C4-2B (cell line): ENCODE results near the gene SCLY.
"Not testable (repeated sequence)": the region's sequence is repeated elsewhere in the genome, so short reads cannot be mapped to it uniquely, and the experiment has no call there.

Experiments used
- H3K27ac ChIP-seq: fragments of 450-650 bp; 2 replicates; pipeline ENCODE4 v1.5.1; 2017
- CTCF ChIP-seq: fragments of 450-650 bp; conservative IDR thresholded peaks from 2 replicates; pipeline ENCODE4 v1.5.1; 2017; ENCODE audit warnings: mild to moderate bottlenecking
- ZFX ChIP-seq: fragments of 450-650 bp; IDR thresholded peaks from 2 replicates; pipeline ENCODE4 v1.6.1; 2017

SCLY gene

GRCh38 chr2:238030422-238031155 lies 30.2 kb upstream of the SCLY start:
- TF ChIP-seq CTCF (no peak), ZFX (no peak)
- no peak overlapping the region for H3K27ac ChIP-seq

- no peak for TF ChIP-seq ZFX
- TF ChIP-seq CTCF = no peak
- H3K27ac ChIP-seq = no peak overlapping the region
Measured at GRCh38 chr2:238031751-238032150, 29.1 kb upstream of the SCLY start.

GRCh38 chr2:238032755-238033337 lies 28.0 kb upstream of the SCLY start:
- TF ChIP-seq CTCF (no peak), ZFX (no peak)
- H3K27ac ChIP-seq = no peak overlapping the region

- not testable (repeated sequence) for H3K27ac ChIP-seq
Measured at GRCh38 chr2:238033991-238034390, 26.8 kb upstream of the SCLY start.

- TF ChIP-seq CTCF (no peak), ZFX (no peak)
- no peak overlapping the region for H3K27ac ChIP-seq
Measured at GRCh38 chr2:238038203-238038602, 22.6 kb upstream of the SCLY start.

- H3K27ac ChIP-seq = no peak overlapping the region
- no peak for TF ChIP-seq CTCF
- TF ChIP-seq ZFX = no peak
Measured at GRCh38 chr2:238039151-238039550, 21.6 kb upstream of the SCLY start.

- no peak for TF ChIP-seq ZFX
- no peak for TF ChIP-seq CTCF
- H3K27ac ChIP-seq = no peak overlapping the region
Measured at GRCh38 chr2:238039985-238040384, 20.8 kb upstream of the SCLY start.

GRCh38 chr2:238040918-238041317 lies 19.9 kb upstream of the SCLY start:
- no peak overlapping the region for H3K27ac ChIP-seq
- TF ChIP-seq CTCF = no peak
- no peak for TF ChIP-seq ZFX
